Measurements from ENCODE around the gene CD81. TPM values are rescaled to one million over a fixed set of nuclear protein-coding genes. Genes with fewer than 3 reads are reported as not detected.

The CD81 gene
- total RNA-seq, 1 experiment from 2014 or later: 416 TPM

GRCh38 chr11:2445746-2446551 lies 68.8 kb downstream of the CD81 start:
- Histone ChIP-seq H3K27me3 (ENCODE audit: control insufficient read depth, insufficient read depth, low read length) (peaks cover 11% of the 10 kb centered on the region; the same call in 1 of the 2 replicates), H3K36me3 (ENCODE audit: control insufficient read depth, insufficient read depth, low read length) (no peaks in the 10 kb centered on the region), H3K4me3 (ENCODE audit: low read depth in 2 of 2, low read length in 2 of 2) (no peak overlapping the region; a peak in 1 of 4 replicates), H3K27ac (ENCODE audit: low read length) (no peak overlapping the region), H3K9me3 (ENCODE audit: control insufficient read depth, insufficient read depth, low read depth, low read length) (no peaks in the 10 kb centered on the region), H3K4me1 (ENCODE audit: control insufficient read depth, insufficient read depth, low read length) (peaks cover 7% of the 10 kb centered on the region; the same call in 1 of the 2 replicates)
- POLR2A ChIA-PET: no interaction called here
- ATAC-seq (peak; percentile 22; the same call in 1 of the 2 replicates), DNase-seq (ENCODE audit: low read depth, low spot score) (no peak)
- no TSS peak for BruUV-seq (replicated peaks)
- in situ Hi-C loops (cut with HindIII; ENCODE audit: low pct_unique_long_range_greater_than_20kb, low sequenced_read_pairs) (no loop called here), intact Hi-C loops (cut with micrococcal nuclease; ENCODE audit: unreplicated experiment) (no loop called here)
- TF ChIP-seq, protein P1, sequence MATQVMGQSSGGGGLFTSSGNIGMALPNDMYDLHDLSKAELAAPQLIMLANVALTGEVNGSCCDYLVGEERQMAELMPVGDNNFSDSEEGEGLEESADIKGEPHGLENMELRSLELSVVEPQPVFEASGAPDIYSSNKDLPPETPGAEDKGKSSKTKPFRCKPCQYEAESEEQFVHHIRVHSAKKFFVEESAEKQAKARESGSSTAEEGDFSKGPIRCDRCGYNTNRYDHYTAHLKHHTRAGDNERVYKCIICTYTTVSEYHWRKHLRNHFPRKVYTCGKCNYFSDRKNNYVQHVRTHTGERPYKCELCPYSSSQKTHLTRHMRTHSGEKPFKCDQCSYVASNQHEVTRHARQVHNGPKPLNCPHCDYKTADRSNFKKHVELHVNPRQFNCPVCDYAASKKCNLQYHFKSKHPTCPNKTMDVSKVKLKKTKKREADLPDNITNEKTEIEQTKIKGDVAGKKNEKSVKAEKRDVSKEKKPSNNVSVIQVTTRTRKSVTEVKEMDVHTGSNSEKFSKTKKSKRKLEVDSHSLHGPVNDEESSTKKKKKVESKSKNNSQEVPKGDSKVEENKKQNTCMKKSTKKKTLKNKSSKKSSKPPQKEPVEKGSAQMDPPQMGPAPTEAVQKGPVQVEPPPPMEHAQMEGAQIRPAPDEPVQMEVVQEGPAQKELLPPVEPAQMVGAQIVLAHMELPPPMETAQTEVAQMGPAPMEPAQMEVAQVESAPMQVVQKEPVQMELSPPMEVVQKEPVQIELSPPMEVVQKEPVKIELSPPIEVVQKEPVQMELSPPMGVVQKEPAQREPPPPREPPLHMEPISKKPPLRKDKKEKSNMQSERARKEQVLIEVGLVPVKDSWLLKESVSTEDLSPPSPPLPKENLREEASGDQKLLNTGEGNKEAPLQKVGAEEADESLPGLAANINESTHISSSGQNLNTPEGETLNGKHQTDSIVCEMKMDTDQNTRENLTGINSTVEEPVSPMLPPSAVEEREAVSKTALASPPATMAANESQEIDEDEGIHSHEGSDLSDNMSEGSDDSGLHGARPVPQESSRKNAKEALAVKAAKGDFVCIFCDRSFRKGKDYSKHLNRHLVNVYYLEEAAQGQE (IDR thresholded peaks at IDR 0.05; ENCODE audit: insufficient read depth in 1 of 2, low read depth in 2 of 2, low read length in 1 of 2): no peak
- TF ChIP-seq SIN3A (IDR thresholded peaks at IDR 0.05; ENCODE audit: borderline replicate concordance, insufficient read depth, low read depth, low read length) (no peak), TCF7L2 (IDR thresholded peaks at IDR 0.05; ENCODE audit: low read depth, low read length) (no peak), CTCF (IDR thresholded peaks at IDR 0.05) (no peak)
- CTCF ChIA-PET: interaction anchor here (0.6 to 1.5 kb wide), 3 partner anchors 27 to 280 kb away, joined by 3 to 5 read pairs (median 5); no protein-coding TSS in a partner anchor

GRCh38 chr11:2446590-2447252 lies 69.6 kb downstream of the CD81 start:
- H3K4me1 ChIP-seq (ENCODE audit: control insufficient read depth, insufficient read depth, low read length): peaks cover 7% of the 10 kb centered on the region; the same call in 1 of the 2 replicates
- ATAC-seq: no peak
- no TSS peak for BruUV-seq (replicated peaks)
- POLR2A ChIA-PET: interaction anchor here (0.6 kb wide), 1 partner anchor 8 kb away, joined by 3 read pairs; no protein-coding TSS in a partner anchor
- no peak overlapping the region for H3K27ac ChIP-seq (ENCODE audit: low read length)
- in situ Hi-C loops (cut with HindIII; ENCODE audit: low pct_unique_long_range_greater_than_20kb, low sequenced_read_pairs) (no loop called here), intact Hi-C loops (cut with micrococcal nuclease; ENCODE audit: unreplicated experiment) (no loop called here)
- DNase-seq (ENCODE audit: low read depth, low spot score): no peak
- H3K4me3 ChIP-seq (ENCODE audit: low read depth in 2 of 2, low read length in 2 of 2): no peak overlapping the region
- H3K36me3 ChIP-seq (ENCODE audit: control insufficient read depth, insufficient read depth, low read length): no peaks in the 10 kb centered on the region
- no peaks in the 10 kb centered on the region for H3K9me3 ChIP-seq (ENCODE audit: control insufficient read depth, insufficient read depth, low read depth, low read length)
- CTCF ChIA-PET: interaction anchor here (0.6 kb wide), 1 partner anchor 281 kb away, joined by 5 read pairs; no protein-coding TSS in a partner anchor
- H3K27me3 ChIP-seq (ENCODE audit: control insufficient read depth, insufficient read depth, low read length): peaks cover 11% of the 10 kb centered on the region; the same call in 1 of the 2 replicates
- TF ChIP-seq CTCF (IDR thresholded peaks at IDR 0.05): no peak
- no peak for TF ChIP-seq POLR2AphosphoS5 (IDR thresholded peaks at IDR 0.05; ENCODE audit: low read depth, low read length)
- no peak for TF ChIP-seq TCF7L2 (IDR thresholded peaks at IDR 0.05; ENCODE audit: low read depth, low read length)

Other genes with a start within 250 kb of the CD81 start
- 14.5 TPM for gene IGF2, start 237.9 kb upstream of the CD81 start, total RNA-seq (2021; ENCODE audit: unreplicated experiment)
- gene INS, start 216.1 kb upstream of the CD81 start, total RNA-seq (2021; ENCODE audit: unreplicated experiment): not detected
- gene TH, start 205.5 kb upstream of the CD81 start, total RNA-seq (2021; ENCODE audit: unreplicated experiment): not detected
- gene ASCL2, start 106.7 kb upstream of the CD81 start, total RNA-seq (2021; ENCODE audit: unreplicated experiment): not detected
- 0.31 TPM for gene C11orf21, start 75.4 kb upstream of the CD81 start, total RNA-seq (2021; ENCODE audit: unreplicated experiment)
- not detected for gene TSPAN32, start 75.3 kb upstream of the CD81 start, total RNA-seq (2021; ENCODE audit: unreplicated experiment)
- 132 TPM for gene TSSC4, start 23.4 kb downstream of the CD81 start, total RNA-seq (2021; ENCODE audit: unreplicated experiment)
- 0.08 TPM for gene TRPM5, start 67.2 kb downstream of the CD81 start, total RNA-seq (2021; ENCODE audit: unreplicated experiment)
- gene KCNQ1, start 67.7 kb downstream of the CD81 start, total RNA-seq (2021; ENCODE audit: unreplicated experiment): 1.0 TPM